NCI-H345 treated with DMSO at 0.1 percent for 48 hours (cell line): ENCODE measurements around the gene KIF1C.
"Not testable (repeated sequence)": the region's sequence is repeated elsewhere in the genome, so short reads cannot be mapped to it uniquely, and the experiment has no call there.

Source experiments
- DNase-seq: peaks from one replicate; lab custom pipeline; 2025; ENCODE audit not compliant: unreplicated experiment; lab: John Stamatoyannopoulos, UW

KIF1C gene

GRCh38 chr17:5042157-5043022, 44.6 kb downstream of the KIF1C start:
- DNase-seq: no peak

GRCh38 chr17:5043524-5043923, 45.8 kb downstream of the KIF1C start:
- no peak for DNase-seq

- DNase-seq: no peak
These were observed 46.9 kb downstream of the KIF1C start for GRCh38 chr17:5044630-5045029.

GRCh38 chr17:5045496-5045895, 47.7 kb downstream of the KIF1C start:
- DNase-seq: no peak

GRCh38 chr17:5047446-5047845, 49.7 kb downstream of the KIF1C start:
- DNase-seq: no peak

GRCh38 chr17:5049314-5049841, 51.6 kb downstream of the KIF1C start:
- no peak for DNase-seq

GRCh38 chr17:5050278-5050677, 52.5 kb downstream of the KIF1C start:
- no peak for DNase-seq

- no peak for DNase-seq
These were observed 57.8 kb downstream of the KIF1C start for GRCh38 chr17:5055543-5055942.

GRCh38 chr17:5065227-5065744, 67.5 kb downstream of the KIF1C start:
- no peak for DNase-seq

GRCh38 chr17:5068236-5068635, 70.5 kb downstream of the KIF1C start:
- DNase-seq: no peak

GRCh38 chr17:5069724-5070123, 72.0 kb downstream of the KIF1C start:
- no peak for DNase-seq

GRCh38 chr17:5075472-5075871, 77.7 kb downstream of the KIF1C start:
- DNase-seq: not testable (repeated sequence)

GRCh38 chr17:5077275-5077674, 79.5 kb downstream of the KIF1C start:
- not testable (repeated sequence) for DNase-seq

GRCh38 chr17:5077781-5078105, 80.0 kb downstream of the KIF1C start:
- no peak for DNase-seq
